NT2/D1 (cell line): ENCODE data around the gene CIITA.

Experiments
- SUZ12 ChIP-seq: IDR thresholded peaks from 2 replicates; pipeline ENCODE4 v1.6.1; 2011; ENCODE audit not compliant: insufficient read length, insufficient read depth; ENCODE audit errors: extremely low read depth
- YY1 ChIP-seq: IDR thresholded peaks from 2 replicates; pipeline ENCODE4 v1.6.1; 2011; ENCODE audit not compliant: insufficient read length, insufficient read depth
- ZNF274 ChIP-seq: IDR thresholded peaks from 2 replicates; pipeline ENCODE4 v1.6.1; 2011; ENCODE audit warnings: mild to moderate bottlenecking, low read depth, low read length

DNA sequence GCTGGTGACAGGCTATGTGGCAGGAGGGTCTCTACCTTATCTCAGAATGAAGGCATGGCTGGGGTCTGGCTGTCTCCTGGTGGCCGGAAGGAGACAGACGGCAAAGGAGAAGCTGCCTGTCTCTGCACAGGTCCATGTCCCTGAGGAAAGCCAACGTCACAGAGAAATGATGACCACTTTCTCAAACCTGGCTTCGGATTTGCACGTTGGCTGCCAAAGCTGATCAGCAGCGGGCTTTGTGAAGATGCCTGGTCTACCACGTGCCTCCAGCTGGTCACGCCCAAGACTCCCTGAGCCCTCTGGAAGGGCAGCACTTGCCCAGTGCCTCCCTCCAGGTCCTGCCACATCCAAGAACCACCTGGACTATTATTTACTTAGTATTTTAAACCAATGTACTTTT is 56.9 kb downstream of the CIITA start:
- no peak for TF ChIP-seq YY1
- TF ChIP-seq ZNF274, result no peak
- TF ChIP-seq SUZ12, result no peak
